DOHH2 (cell line): Measurements from ENCODE around the gene WFDC10B.

Experiments
- EZH2phosphoT487 ChIP-seq: fragments of 200-600 bp; sonication (generic); IDR thresholded peaks from 2 replicates; pipeline ENCODE4 v1.6.1; 2017; ENCODE audit warnings: borderline replicate concordance, mild to moderate bottlenecking, antibody characterized with exemption, low read length, moderate library complexity, mixed read lengths
- TF ChIP-seq, protein P1 (sequence below): fragments of 200-600 bp; sonication (generic); IDR thresholded peaks from one replicate; pipeline ENCODE4 v1.5.1; 2014; ENCODE audit warnings: antibody characterized with exemption, mild to moderate bottlenecking, low read depth, low read length; ENCODE audit not compliant: poor library complexity, severe bottlenecking

DNA sequence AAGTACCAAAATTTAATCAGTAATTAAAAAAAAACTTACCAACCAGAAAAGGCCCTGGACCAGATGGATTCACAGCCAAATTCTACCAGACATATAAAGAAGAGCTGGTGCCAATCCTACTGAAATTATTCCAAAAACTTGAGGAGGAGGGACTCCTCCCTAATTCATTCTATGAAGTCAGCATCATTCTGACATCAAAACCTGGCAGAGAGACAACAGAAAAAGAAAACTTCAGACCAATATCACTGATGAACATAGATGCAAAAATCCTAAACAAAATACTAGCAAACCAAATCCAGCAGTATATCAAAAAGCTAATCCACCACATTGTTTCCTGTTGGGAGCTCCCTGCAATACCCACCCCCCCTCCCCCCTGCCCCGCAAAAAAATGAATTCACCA is 34.7 kb downstream of the WFDC10B start, which contains the start of gene WFDC11:
- TF ChIP-seq, protein P1, sequence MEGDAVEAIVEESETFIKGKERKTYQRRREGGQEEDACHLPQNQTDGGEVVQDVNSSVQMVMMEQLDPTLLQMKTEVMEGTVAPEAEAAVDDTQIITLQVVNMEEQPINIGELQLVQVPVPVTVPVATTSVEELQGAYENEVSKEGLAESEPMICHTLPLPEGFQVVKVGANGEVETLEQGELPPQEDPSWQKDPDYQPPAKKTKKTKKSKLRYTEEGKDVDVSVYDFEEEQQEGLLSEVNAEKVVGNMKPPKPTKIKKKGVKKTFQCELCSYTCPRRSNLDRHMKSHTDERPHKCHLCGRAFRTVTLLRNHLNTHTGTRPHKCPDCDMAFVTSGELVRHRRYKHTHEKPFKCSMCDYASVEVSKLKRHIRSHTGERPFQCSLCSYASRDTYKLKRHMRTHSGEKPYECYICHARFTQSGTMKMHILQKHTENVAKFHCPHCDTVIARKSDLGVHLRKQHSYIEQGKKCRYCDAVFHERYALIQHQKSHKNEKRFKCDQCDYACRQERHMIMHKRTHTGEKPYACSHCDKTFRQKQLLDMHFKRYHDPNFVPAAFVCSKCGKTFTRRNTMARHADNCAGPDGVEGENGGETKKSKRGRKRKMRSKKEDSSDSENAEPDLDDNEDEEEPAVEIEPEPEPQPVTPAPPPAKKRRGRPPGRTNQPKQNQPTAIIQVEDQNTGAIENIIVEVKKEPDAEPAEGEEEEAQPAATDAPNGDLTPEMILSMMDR = no peak
- TF ChIP-seq EZH2phosphoT487 = no peak
